ENCODE results near the gene SORL1-AS1.

SORL1-AS1 gene

DNA sequence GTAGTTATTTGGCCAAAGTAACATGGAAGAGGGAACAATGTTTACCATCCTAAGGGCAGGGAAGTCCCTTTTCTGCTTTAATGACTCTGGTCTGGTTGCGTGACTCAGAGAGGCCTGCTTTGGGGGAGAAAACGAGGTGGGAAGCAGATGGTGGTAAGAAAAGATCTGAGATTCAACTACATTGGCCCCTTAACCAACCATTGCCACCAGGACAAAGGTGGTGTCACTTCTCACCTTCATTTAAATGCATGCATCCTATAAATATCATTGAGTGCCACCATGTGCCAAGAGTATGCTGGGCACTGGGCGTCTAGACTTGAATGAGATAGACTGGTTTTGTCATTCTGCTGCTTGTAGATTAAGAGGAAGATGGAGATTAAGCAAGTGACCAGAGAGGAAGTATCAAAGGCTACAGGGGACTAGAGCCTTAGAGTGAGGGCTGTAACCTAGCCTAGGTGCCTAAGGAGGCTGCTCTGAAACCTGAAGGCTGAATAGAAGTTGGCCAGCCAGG is 4.3 kb downstream of the SORL1-AS1 start (continued):
- TF ChIP-seq, protein P1, sequence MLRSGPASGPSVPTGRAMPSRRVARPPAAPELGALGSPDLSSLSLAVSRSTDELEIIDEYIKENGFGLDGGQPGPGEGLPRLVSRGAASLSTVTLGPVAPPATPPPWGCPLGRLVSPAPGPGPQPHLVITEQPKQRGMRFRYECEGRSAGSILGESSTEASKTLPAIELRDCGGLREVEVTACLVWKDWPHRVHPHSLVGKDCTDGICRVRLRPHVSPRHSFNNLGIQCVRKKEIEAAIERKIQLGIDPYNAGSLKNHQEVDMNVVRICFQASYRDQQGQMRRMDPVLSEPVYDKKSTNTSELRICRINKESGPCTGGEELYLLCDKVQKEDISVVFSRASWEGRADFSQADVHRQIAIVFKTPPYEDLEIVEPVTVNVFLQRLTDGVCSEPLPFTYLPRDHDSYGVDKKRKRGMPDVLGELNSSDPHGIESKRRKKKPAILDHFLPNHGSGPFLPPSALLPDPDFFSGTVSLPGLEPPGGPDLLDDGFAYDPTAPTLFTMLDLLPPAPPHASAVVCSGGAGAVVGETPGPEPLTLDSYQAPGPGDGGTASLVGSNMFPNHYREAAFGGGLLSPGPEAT (IDR thresholded peaks at IDR 0.05; ENCODE audit: low read depth): peak; percentile 64
- TF ChIP-seq MEF2A (IDR thresholded peaks at IDR 0.05; ENCODE audit: insufficient read depth, low read depth, low read length): 0 out of 2 replicates have a peak, but pooled peaks have one; percentile 28
- no peak for TF ChIP-seq ZBED1 (IDR thresholded peaks at IDR 0.05; ENCODE audit: borderline replicate concordance)
- TF ChIP-seq EZH2 (IDR thresholded peaks at IDR 0.05; ENCODE audit: borderline replicate concordance, control insufficient read depth, low read depth, low read length): no peak
- no peak for TF ChIP-seq PKNOX1 (IDR thresholded peaks at IDR 0.05)
- no peak for TF ChIP-seq MTA3 (IDR thresholded peaks at IDR 0.05; ENCODE audit: borderline replicate concordance, low read length)
- TF ChIP-seq EP300 (IDR thresholded peaks at IDR 0.05; ENCODE audit: borderline replicate concordance in 1 of 2, control insufficient read depth in 1 of 2, low read depth in 2 of 2, low read length in 2 of 2): peak; percentile 64 to 71; a peak in 2 of 4 replicates
- TF ChIP-seq ATF3 (IDR thresholded peaks at IDR 0.05; ENCODE audit: borderline replicate concordance, extremely low read depth, low read depth, low read length): no peak
- no peak for TF ChIP-seq RUNX3 (IDR thresholded peaks at IDR 0.05; ENCODE audit: low read length)
- TF ChIP-seq ZBTB40 (IDR thresholded peaks at IDR 0.05; ENCODE audit: borderline replicate concordance): no peak
- TF ChIP-seq NR2C2 (IDR thresholded peaks at IDR 0.05; ENCODE audit: borderline replicate concordance, control insufficient read depth, insufficient read length, low read depth): no peak
- TF ChIP-seq IRF3 (IDR thresholded peaks at IDR 0.05): no peak
- no peak for TF ChIP-seq BMI1 (IDR thresholded peaks at IDR 0.05; ENCODE audit: borderline replicate concordance)
- TF ChIP-seq NFYA (IDR thresholded peaks at IDR 0.05; ENCODE audit: borderline replicate concordance, low read depth, low read length): no peak
- TF ChIP-seq HDAC2 (IDR thresholded peaks at IDR 0.05): no peak
- peak; percentile 60; the same call in 1 of the 2 replicates for TF ChIP-seq PAX5 (IDR thresholded peaks at IDR 0.05; ENCODE audit: borderline replicate concordance, low read depth, low read length)
- no peak for TF ChIP-seq BRCA1 (IDR thresholded peaks at IDR 0.05; ENCODE audit: low read depth, low read length)
- no peak for TF ChIP-seq MYB (IDR thresholded peaks at IDR 0.05; ENCODE audit: borderline replicate concordance, low read depth, low read length)
